Caco-2 (cell line): ENCODE data around the gene DGCR2. TPM values are rescaled to one million over a fixed set of nuclear protein-coding genes. Genes with fewer than 3 reads are reported as not detected.

ENCODE experiments used
- BruUV-seq: library from RNA; stranded (reverse); fragments of 400-500 nt; replicated peaks from 2 replicates; lab custom pipeline; 2021; lab: Mats Ljungman, UMichigan
- CTCF ChIA-PET: fragments of 300-600 bp; sonication (Branson Sonifier 250); formaldehyde crosslinking; loops from one replicate; lab custom pipeline; 2022; ENCODE audit warnings: antibody characterized with exemption; lab: Charles Lee
- POLR2A ChIA-PET: fragments of 300-600 bp; sonication (Branson Sonifier 250); formaldehyde crosslinking; loops from one replicate; lab custom pipeline; 2022; ENCODE audit warnings: antibody characterized with exemption; lab: Charles Lee
- DNase-seq, 2 experiments: peaks; one replicate each; pipeline versions ENCODE4 v3.0.0 to v3.0.0-alpha.2; 2020 to 2022
- H3K27me3 ChIP-seq: replicated peaks from 2 replicates; pipeline ENCODE4 v1.6.0; 2011; ENCODE audit warnings: low read length; ENCODE audit not compliant: control insufficient read depth, insufficient read depth
- H3K36me3 ChIP-seq: 2 replicates; pipeline ENCODE4 v1.5.1; 2011; ENCODE audit warnings: low read length; ENCODE audit not compliant: control insufficient read depth, insufficient read depth
- H3K4me1 ChIP-seq: fragments of 250-450 bp; sonication (Bioruptor Pico); 2 replicates; pipeline ENCODE4 v1.5.1; 2020; ENCODE audit warnings: mild to moderate bottlenecking
- H3K4me3 ChIP-seq: 2 replicates; pipeline ENCODE4 v1.5.1; 2011; ENCODE audit warnings: low read depth, mild to moderate bottlenecking, control low read depth, low read length
- H3K9me3 ChIP-seq: fragments of 250-450 bp; sonication (Bioruptor Pico); 2 replicates; pipeline ENCODE4 v1.5.1; 2020; ENCODE audit warnings: mild to moderate bottlenecking, moderate library complexity
- H3K27ac Mint-ChIP-seq: one replicate; pipeline ENCODE4 v1.8.0; 2022; ENCODE audit warnings: mixed read lengths; ENCODE audit not compliant: unreplicated experiment
- H3K27me3 Mint-ChIP-seq: one replicate; pipeline ENCODE4 v1.8.0; 2022; ENCODE audit warnings: mixed read lengths; ENCODE audit not compliant: insufficient read depth, unreplicated experiment
- H3K36me3 Mint-ChIP-seq: one replicate; pipeline ENCODE4 v1.8.0; 2022; ENCODE audit warnings: mild to moderate bottlenecking, mixed read lengths; ENCODE audit not compliant: insufficient read depth, unreplicated experiment
- H3K4me1 Mint-ChIP-seq: one replicate; pipeline ENCODE4 v1.8.0; 2022; ENCODE audit warnings: low read depth, mixed read lengths; ENCODE audit not compliant: unreplicated experiment
- H3K4me3 Mint-ChIP-seq: one replicate; pipeline ENCODE4 v1.8.0; 2022; ENCODE audit warnings: mild to moderate bottlenecking, moderate library complexity, mixed read lengths; ENCODE audit not compliant: unreplicated experiment
- H3K9me3 Mint-ChIP-seq: one replicate; pipeline ENCODE4 v1.8.0; 2022; ENCODE audit warnings: mixed read lengths; ENCODE audit not compliant: unreplicated experiment
- intact Hi-C: fragments of 100-400 bp; cut with micrococcal nuclease; formaldehyde crosslinking; loops from one replicate; pipeline ENCODE4 v1.10.0; 2022; ENCODE audit not compliant: unreplicated experiment
- total RNA-seq: library from RNA; stranded (reverse); gene quantifications from 2 replicates; pipeline ENCODE4 v1.2.3, GENCODE V29; 2022
- TF ChIP-seq, protein P1 (sequence below), 2 experiments: fragments of 200-600 bp in 1 of 2; IDR thresholded peaks; 1 replicate in 1 of 2; 2 replicates in 1 of 2; pipeline versions ENCODE4 v1.5.1 to v1.8.0; 2011 to 2022; ENCODE audit warnings: antibody characterized with exemption in 1 of 2, control low read depth in 1 of 2, inconsistent platforms in 1 of 2, low read depth in 1 of 2, low read length in 1 of 2, mild to moderate bottlenecking in 1 of 2, moderate library complexity in 1 of 2; ENCODE audit not compliant: insufficient read depth in 1 of 2, severe bottlenecking in 1 of 2, unreplicated experiment in 1 of 2

Gene DGCR2
- total RNA-seq, 1 experiment from 2014 or later = 67.9 TPM

GRCh38 chr22:19058713-19059451 lies 63.3 kb downstream of the DGCR2 start:
- TF ChIP-seq, protein P1, sequence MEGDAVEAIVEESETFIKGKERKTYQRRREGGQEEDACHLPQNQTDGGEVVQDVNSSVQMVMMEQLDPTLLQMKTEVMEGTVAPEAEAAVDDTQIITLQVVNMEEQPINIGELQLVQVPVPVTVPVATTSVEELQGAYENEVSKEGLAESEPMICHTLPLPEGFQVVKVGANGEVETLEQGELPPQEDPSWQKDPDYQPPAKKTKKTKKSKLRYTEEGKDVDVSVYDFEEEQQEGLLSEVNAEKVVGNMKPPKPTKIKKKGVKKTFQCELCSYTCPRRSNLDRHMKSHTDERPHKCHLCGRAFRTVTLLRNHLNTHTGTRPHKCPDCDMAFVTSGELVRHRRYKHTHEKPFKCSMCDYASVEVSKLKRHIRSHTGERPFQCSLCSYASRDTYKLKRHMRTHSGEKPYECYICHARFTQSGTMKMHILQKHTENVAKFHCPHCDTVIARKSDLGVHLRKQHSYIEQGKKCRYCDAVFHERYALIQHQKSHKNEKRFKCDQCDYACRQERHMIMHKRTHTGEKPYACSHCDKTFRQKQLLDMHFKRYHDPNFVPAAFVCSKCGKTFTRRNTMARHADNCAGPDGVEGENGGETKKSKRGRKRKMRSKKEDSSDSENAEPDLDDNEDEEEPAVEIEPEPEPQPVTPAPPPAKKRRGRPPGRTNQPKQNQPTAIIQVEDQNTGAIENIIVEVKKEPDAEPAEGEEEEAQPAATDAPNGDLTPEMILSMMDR (IDR thresholded peaks at IDR 0.05; ENCODE audit: insufficient read depth in 1 of 2, low read depth in 1 of 2, low read length in 1 of 2, severe bottlenecking in 1 of 2, unreplicated experiment in 1 of 2) = no peak
- intact Hi-C loops = no loop called here
- no TSS peak for BruUV-seq
- H3K4me3 Mint-ChIP-seq = no peak overlapping the region
- H3K36me3 Mint-ChIP-seq = peaks cover 30% of the 10 kb centered on the region
- Histone ChIP-seq H3K9me3 (no peaks in the 10 kb centered on the region), H3K4me3 (no peak overlapping the region), H3K36me3 (no peaks in the 10 kb centered on the region; the same call in 1 of the 2 replicates), H3K4me1 (no peaks in the 10 kb centered on the region; the same call in 1 of the 2 replicates), H3K27me3 (no peaks in the 10 kb centered on the region)
- ChIA-PET POLR2A (no interaction called here), CTCF (no interaction called here)
- no peak for DNase-seq
- H3K27ac Mint-ChIP-seq = no peak overlapping the region
- H3K27me3 Mint-ChIP-seq = no peaks in the 10 kb centered on the region
- H3K9me3 Mint-ChIP-seq = no peaks in the 10 kb centered on the region
- H3K4me1 Mint-ChIP-seq = no peaks in the 10 kb centered on the region

DNA sequence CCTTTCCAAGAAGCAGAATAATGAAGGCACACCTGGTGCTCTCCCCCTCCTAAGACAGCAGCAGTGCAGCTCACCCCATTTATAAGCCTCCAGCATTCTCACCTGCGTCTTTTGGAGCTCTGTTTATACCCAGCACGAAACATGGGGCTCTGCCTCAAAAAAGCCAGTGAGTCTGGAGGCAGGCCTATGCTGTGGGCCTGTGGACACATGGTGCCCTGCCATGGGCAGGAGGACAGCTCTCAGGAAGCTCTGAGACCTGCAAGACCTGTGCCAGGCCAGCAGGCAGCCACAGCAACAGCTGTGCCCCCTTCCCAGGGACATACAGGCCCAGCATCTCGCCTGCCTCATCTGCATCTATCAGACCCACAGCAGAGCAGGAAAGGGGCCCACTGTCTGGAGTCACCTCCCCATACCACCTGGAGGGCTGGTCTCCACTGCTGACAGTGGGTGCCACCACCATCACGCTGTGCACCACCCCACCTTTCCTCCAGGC lies 64.2 kb downstream of the DGCR2 start:
- intact Hi-C loops = no loop called here
- Mint-ChIP-seq H3K4me3 (no peak overlapping the region), H3K36me3 (peaks cover 36% of the 10 kb centered on the region), H3K27ac (no peak overlapping the region), H3K4me1 (no peaks in the 10 kb centered on the region), H3K9me3 (no peaks in the 10 kb centered on the region), H3K27me3 (no peaks in the 10 kb centered on the region)
- TF ChIP-seq, protein P1 (IDR thresholded peaks at IDR 0.05; ENCODE audit: insufficient read depth in 1 of 2, low read depth in 1 of 2, low read length in 1 of 2, severe bottlenecking in 1 of 2, unreplicated experiment in 1 of 2) = no peak
- CTCF ChIA-PET = no interaction called here
- Histone ChIP-seq H3K27me3 (no peaks in the 10 kb centered on the region), H3K4me1 (no peaks in the 10 kb centered on the region; the same call in 1 of the 2 replicates), H3K36me3 (peaks cover under 1% of the 10 kb centered on the region; the same call in 1 of the 2 replicates), H3K4me3 (no peak overlapping the region), H3K9me3 (no peaks in the 10 kb centered on the region)
- BruUV-seq = no TSS peak
- POLR2A ChIA-PET = no interaction called here
- DNase-seq = no peak

DNA sequence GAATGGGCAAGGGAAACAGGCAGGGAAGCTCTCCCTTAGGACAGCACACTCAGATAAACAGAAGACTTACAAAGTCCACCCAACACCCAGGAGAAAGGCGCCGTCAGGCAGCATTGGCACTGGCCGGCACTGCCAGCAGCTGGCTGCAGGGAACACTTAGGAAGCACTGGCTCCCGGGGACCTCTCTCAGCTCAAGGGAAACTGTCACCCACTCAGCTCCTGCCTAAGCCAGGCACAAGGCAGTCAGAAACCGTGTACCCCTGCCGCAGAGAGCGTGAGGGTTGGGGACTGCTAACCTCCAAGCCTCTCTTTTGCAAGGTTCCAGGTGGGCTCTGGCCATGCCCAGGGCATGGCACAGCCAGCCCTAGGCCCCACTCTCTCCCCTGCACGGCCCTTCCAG lies 64.7 kb downstream of the DGCR2 start:
- no peak overlapping the region for H3K27ac Mint-ChIP-seq
- Histone ChIP-seq H3K27me3 (no peaks in the 10 kb centered on the region), H3K36me3 (peaks cover 1% of the 10 kb centered on the region; the same call in 1 of the 2 replicates), H3K4me3 (no peak overlapping the region), H3K9me3 (no peaks in the 10 kb centered on the region), H3K4me1 (no peaks in the 10 kb centered on the region)
- POLR2A ChIA-PET = no interaction called here
- intact Hi-C loops = no loop called here
- CTCF ChIA-PET = no interaction called here
- H3K36me3 Mint-ChIP-seq = peaks cover 36% of the 10 kb centered on the region
- H3K27me3 Mint-ChIP-seq = no peaks in the 10 kb centered on the region
- no peaks in the 10 kb centered on the region for H3K4me1 Mint-ChIP-seq
- TF ChIP-seq, protein P1 (IDR thresholded peaks at IDR 0.05; ENCODE audit: insufficient read depth in 1 of 2, low read depth in 1 of 2, low read length in 1 of 2, severe bottlenecking in 1 of 2, unreplicated experiment in 1 of 2) = no peak
- H3K9me3 Mint-ChIP-seq = no peaks in the 10 kb centered on the region
- no peak for DNase-seq
- no peak overlapping the region for H3K4me3 Mint-ChIP-seq
- BruUV-seq = no TSS peak
